Measurements from ENCODE around the gene FOXP2. TPM values are rescaled to one million over a fixed set of nuclear protein-coding genes. Genes with fewer than 3 reads are reported as not detected.

The FOXP2 gene
- total and polyA plus RNA-seq, 2 of the 13 experiments (the other 11 are each of a cell fraction or from before 2014, with no cell fraction given) = 0.90 TPM; not detected in 1

- Histone ChIP-seq H4K20me1 (ENCODE audit: insufficient read depth, low read length) (no peaks in the 10 kb centered on the region), H3K9me3 (ENCODE audit: low read length) (no peaks in the 10 kb centered on the region), H2AFZ (ENCODE audit: low read length) (no peak overlapping the region), H3K27ac (ENCODE audit: extremely low read length, insufficient read depth, low read length) (no peak overlapping the region), H3K79me2 (ENCODE audit: insufficient read depth, low read length) (no peaks in the 10 kb centered on the region), H3K4me3 (replicated peaks in 1 of 3; ENCODE audit: insufficient read depth in 1 of 3, low read depth in 2 of 3, low read length in 3 of 3) (no peak overlapping the region), H3K36me3 (replicated peaks in 1 of 2; ENCODE audit: control insufficient read depth in 1 of 2, insufficient read depth in 2 of 2, low read length in 2 of 2) (no peaks in the 10 kb centered on the region), H3K4me1 (ENCODE audit: insufficient read depth, low read length) (no peaks in the 10 kb centered on the region), H3K9ac (ENCODE audit: insufficient read depth, low read depth, low read length) (no peak overlapping the region), H3K27me3 (ENCODE audit: control insufficient read depth in 1 of 2, insufficient read depth in 2 of 2, low read length in 2 of 2) (no peaks in the 10 kb centered on the region), H3K4me2 (ENCODE audit: low read depth, low read length) (no peak overlapping the region)
- POLR2A ChIA-PET = no interaction called here
- WGBS (ENCODE audit: low lambda C conversion rate) = 8% methylated on average over 3 of the region's 3 CpGs
- no peak for ATAC-seq
- no peak for FAIRE-seq
- in situ Hi-C loops (cut with HindIII; ENCODE audit: extremely low pct_ligation_motif_present, low pct_unique_long_range_greater_than_20kb) = no loop called here
- no peak for DNase-seq (ENCODE audit: low spot score)
- BruUV-seq (replicated peaks) = no TSS peak
- CTCF ChIA-PET (ENCODE audit: low intra/inter-chr PET ratio, low total read pairs) = no interaction called here
- intact Hi-C loops (cut with micrococcal nuclease; ENCODE audit: unreplicated experiment) = no loop called here
- peak; percentile 55; the same call in 1 of the 2 replicates for TF ChIP-seq CREB1 (IDR thresholded peaks at IDR 0.05)
- no peak for TF ChIP-seq CREB1 (CRISPR knock-in tag; IDR thresholded peaks at IDR 0.05)
- no peak for TF ChIP-seq HNRNPK (IDR thresholded peaks at IDR 0.05; ENCODE audit: low read depth, low read length, poor library complexity, severe bottlenecking)
These were observed 301.3 kb downstream of the FOXP2 start for GRCh38 chr7:114715907-114716306.

DNA sequence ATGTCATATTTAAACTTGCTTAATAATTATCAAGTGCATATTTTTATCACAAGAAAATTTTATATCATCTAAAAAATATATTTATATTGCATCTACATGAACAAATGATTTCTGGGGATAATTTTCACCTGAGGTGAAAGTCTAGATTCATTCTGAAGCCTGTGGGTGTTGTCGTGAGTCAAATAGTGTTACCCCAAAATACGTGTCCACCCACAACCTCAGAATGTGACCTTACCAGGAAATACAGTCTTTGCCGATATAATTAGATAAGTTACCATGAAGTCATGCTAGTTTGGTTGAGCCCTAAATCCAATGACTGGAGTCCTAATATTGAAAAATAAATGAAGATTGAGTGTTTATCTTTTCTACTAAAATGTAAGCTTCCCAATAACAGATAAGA, 304.2 kb downstream of the FOXP2 start:
- H3K4me2 ChIP-seq (ENCODE audit: low read depth, low read length) = no peak overlapping the region
- ATAC-seq = no peak
- no peaks in the 10 kb centered on the region for H3K4me1 ChIP-seq (ENCODE audit: insufficient read depth, low read length)
- ChIA-PET POLR2A (no interaction called here), CTCF (ENCODE audit: low intra/inter-chr PET ratio, low total read pairs) (no interaction called here)
- no peaks in the 10 kb centered on the region for H3K27me3 ChIP-seq (ENCODE audit: control insufficient read depth in 1 of 2, insufficient read depth in 2 of 2, low read length in 2 of 2)
- H3K9me3 ChIP-seq (ENCODE audit: low read length) = no peaks in the 10 kb centered on the region
- FAIRE-seq = no peak
- no TSS peak for BruUV-seq (replicated peaks)
- no peaks in the 10 kb centered on the region for H3K36me3 ChIP-seq (replicated peaks in 1 of 2; ENCODE audit: control insufficient read depth in 1 of 2, insufficient read depth in 2 of 2, low read length in 2 of 2)
- H3K9ac ChIP-seq (ENCODE audit: insufficient read depth, low read depth, low read length) = no peak overlapping the region
- H4K20me1 ChIP-seq (ENCODE audit: insufficient read depth, low read length) = no peaks in the 10 kb centered on the region
- no peak overlapping the region for H2AFZ ChIP-seq (ENCODE audit: low read length)
- H3K27ac ChIP-seq (ENCODE audit: extremely low read length, insufficient read depth, low read length) = no peak overlapping the region
- no peak overlapping the region for H3K4me3 ChIP-seq (replicated peaks in 1 of 3; ENCODE audit: insufficient read depth in 1 of 3, low read depth in 2 of 3, low read length in 3 of 3)
- WGBS (ENCODE audit: low lambda C conversion rate) = 23% methylated on average over 3 of the region's 3 CpGs
- H3K79me2 ChIP-seq (ENCODE audit: insufficient read depth, low read length) = no peaks in the 10 kb centered on the region
- in situ Hi-C loops (cut with HindIII; ENCODE audit: extremely low pct_ligation_motif_present, low pct_unique_long_range_greater_than_20kb) = no loop called here
- intact Hi-C loops (cut with micrococcal nuclease; ENCODE audit: unreplicated experiment) = no loop called here
- DNase-seq (ENCODE audit: low spot score) = no peak
- TF ChIP-seq EZH2 (conservative IDR thresholded peaks at IDR 0.05; ENCODE audit: low read depth, low read length) (no peak), GLI4 (CRISPR knock-in tag; IDR thresholded peaks at IDR 0.05; ENCODE audit: borderline replicate concordance) (no peak), POLR2AphosphoS5 (IDR thresholded peaks at IDR 0.05; ENCODE audit: low read depth, low read length) (no peak), ZNF317 (CRISPR knock-in tag; IDR thresholded peaks at IDR 0.05) (no peak), FLYWCH1 (CRISPR knock-in tag; IDR thresholded peaks at IDR 0.05) (no peak), TFAP4 (IDR thresholded peaks at IDR 0.05; ENCODE audit: borderline replicate concordance, low read depth) (no peak), ELF3 (CRISPR knock-in tag; IDR thresholded peaks at IDR 0.05) (no peak), AHR (CRISPR knock-in tag; IDR thresholded peaks at IDR 0.05) (no peak), ZNF549 (CRISPR knock-in tag; IDR thresholded peaks at IDR 0.05) (no peak), ZNF280B (CRISPR knock-in tag; IDR thresholded peaks at IDR 0.05; ENCODE audit: borderline replicate concordance) (no peak)
- TF ChIP-seq, protein P1, sequence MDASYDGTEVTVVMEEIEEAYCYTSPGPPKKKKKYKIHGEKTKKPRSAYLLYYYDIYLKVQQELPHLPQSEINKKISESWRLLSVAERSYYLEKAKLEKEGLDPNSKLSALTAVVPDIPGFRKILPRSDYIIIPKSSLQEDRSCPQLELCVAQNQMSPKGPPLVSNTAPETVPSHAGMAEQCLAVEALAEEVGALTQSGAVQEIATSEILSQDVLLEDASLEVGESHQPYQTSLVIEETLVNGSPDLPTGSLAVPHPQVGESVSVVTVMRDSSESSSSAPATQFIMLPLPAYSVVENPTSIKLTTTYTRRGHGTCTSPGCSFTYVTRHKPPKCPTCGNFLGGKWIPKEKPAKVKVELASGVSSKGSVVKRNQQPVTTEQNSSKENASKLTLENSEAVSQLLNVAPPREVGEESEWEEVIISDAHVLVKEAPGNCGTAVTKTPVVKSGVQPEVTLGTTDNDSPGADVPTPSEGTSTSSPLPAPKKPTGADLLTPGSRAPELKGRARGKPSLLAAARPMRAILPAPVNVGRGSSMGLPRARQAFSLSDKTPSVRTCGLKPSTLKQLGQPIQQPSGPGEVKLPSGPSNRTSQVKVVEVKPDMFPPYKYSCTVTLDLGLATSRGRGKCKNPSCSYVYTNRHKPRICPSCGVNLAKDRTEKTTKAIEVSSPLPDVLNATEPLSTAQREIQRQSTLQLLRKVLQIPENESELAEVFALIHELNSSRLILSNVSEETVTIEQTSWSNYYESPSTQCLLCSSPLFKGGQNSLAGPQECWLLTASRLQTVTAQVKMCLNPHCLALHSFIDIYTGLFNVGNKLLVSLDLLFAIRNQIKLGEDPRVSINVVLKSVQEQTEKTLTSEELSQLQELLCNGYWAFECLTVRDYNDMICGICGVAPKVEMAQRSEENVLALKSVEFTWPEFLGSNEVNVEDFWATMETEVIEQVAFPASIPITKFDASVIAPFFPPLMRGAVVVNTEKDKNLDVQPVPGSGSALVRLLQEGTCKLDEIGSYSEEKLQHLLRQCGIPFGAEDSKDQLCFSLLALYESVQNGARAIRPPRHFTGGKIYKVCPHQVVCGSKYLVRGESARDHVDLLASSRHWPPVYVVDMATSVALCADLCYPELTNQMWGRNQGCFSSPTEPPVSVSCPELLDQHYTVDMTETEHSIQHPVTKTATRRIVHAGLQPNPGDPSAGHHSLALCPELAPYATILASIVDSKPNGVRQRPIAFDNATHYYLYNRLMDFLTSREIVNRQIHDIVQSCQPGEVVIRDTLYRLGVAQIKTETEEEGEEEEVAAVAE (CRISPR knock-in tag; IDR thresholded peaks at IDR 0.05; ENCODE audit: borderline replicate concordance) = no peak
